ENCODE data around the gene SLU7. TPM values are rescaled to one million over a fixed set of nuclear protein-coding genes. Genes with fewer than 3 reads are reported as not detected.
A peak's percentile ranks its signal among the peaks of the same experiment; 100 is the strongest.
"Not testable (repeated sequence)": the region's sequence is repeated elsewhere in the genome, so short reads cannot be mapped to it uniquely, and the experiment has no call there.

The SLU7 gene
- total RNA-seq, 1 donor from 2014 or later: 50.5 TPM

GRCh38 chr5:160452036-160452435 lies 33.2 kb upstream of the SLU7 start:
- intact Hi-C loops (cut with DNase I): no loop called here
- no peak for DNase-seq (ENCODE audit: low spot score)

GRCh38 chr5:160451281-160451680 lies 32.4 kb upstream of the SLU7 start:
- DNase-seq (ENCODE audit: low spot score): no peak
- intact Hi-C loops (cut with DNase I): no loop called here

GRCh38 chr5:160450164-160450932 lies 31.5 kb upstream of the SLU7 start:
- no peak for DNase-seq (ENCODE audit: low spot score)
- intact Hi-C loops (cut with DNase I): no loop called here

GRCh38 chr5:160449458-160449857 lies 30.6 kb upstream of the SLU7 start:
- intact Hi-C loops (cut with DNase I): no loop called here
- DNase-seq (ENCODE audit: low spot score): no peak

GRCh38 chr5:160448886-160449285 lies 30.0 kb upstream of the SLU7 start:
- intact Hi-C loops (cut with DNase I): no loop called here
- no peak for DNase-seq (ENCODE audit: low spot score)

GRCh38 chr5:160445751-160446150 lies 26.9 kb upstream of the SLU7 start:
- DNase-seq (ENCODE audit: low spot score): no peak
- intact Hi-C loops (cut with DNase I): no loop called here

GRCh38 chr5:160445132-160445531 lies 26.3 kb upstream of the SLU7 start:
- no peak for DNase-seq (ENCODE audit: low spot score)

GRCh38 chr5:160444407-160444806 lies 25.5 kb upstream of the SLU7 start:
- DNase-seq (ENCODE audit: low spot score): no peak
- intact Hi-C loops (cut with DNase I): no loop called here

More at GRCh38 chr5:160445132-160445531, 26.3 kb upstream of the SLU7 start:
- intact Hi-C loops (cut with DNase I): no loop called here

GRCh38 chr5:160442824-160443431 lies 24.0 kb upstream of the SLU7 start:
- DNase-seq (ENCODE audit: low spot score): no peak
- intact Hi-C loops (cut with DNase I): no loop called here

GRCh38 chr5:160441311-160441781 lies 22.5 kb upstream of the SLU7 start:
- no peak for DNase-seq (ENCODE audit: low spot score)
- intact Hi-C loops (cut with DNase I): no loop called here

- DNase-seq (ENCODE audit: low spot score): peak; percentile 93
- intact Hi-C loops (cut with DNase I): loop anchor here (5.0 kb wide), 1 partner anchor 68 kb away; no protein-coding TSS in a partner anchor
Measured at GRCh38 chr5:160439205-160439600, 20.3 kb upstream of the SLU7 start.

GRCh38 chr5:160438316-160439204 lies 19.7 kb upstream of the SLU7 start:
- DNase-seq (ENCODE audit: low spot score): no peak
- intact Hi-C loops (cut with DNase I): loop anchor here (5.0 kb wide), 1 partner anchor 69 kb away; no protein-coding TSS in a partner anchor

GRCh38 chr5:160437271-160437670 lies 18.4 kb upstream of the SLU7 start:
- DNase-seq (ENCODE audit: low spot score): no peak
- intact Hi-C loops (cut with DNase I): loop anchor here (5.0 kb wide), 1 partner anchor 70 kb away; no protein-coding TSS in a partner anchor

- intact Hi-C loops (cut with DNase I): loop anchor here (5.0 kb wide), 1 partner anchor 71 kb away; no protein-coding TSS in a partner anchor
- not testable (repeated sequence) for DNase-seq (ENCODE audit: low spot score)
Measured at GRCh38 chr5:160436661-160437060, 17.8 kb upstream of the SLU7 start.

- no peak for DNase-seq (ENCODE audit: low spot score)
- intact Hi-C loops (cut with DNase I): loop anchor here (5.0 kb wide), 1 partner anchor 71 kb away; no protein-coding TSS in a partner anchor
Measured at GRCh38 chr5:160436017-160436416, 17.1 kb upstream of the SLU7 start.

- no peak for DNase-seq (ENCODE audit: low spot score)
- intact Hi-C loops (cut with DNase I): loop anchor here (5.0 kb wide), 1 partner anchor 72 kb away; no protein-coding TSS in a partner anchor
Measured at GRCh38 chr5:160435532-160435931, 16.7 kb upstream of the SLU7 start.

- no peak for DNase-seq (ENCODE audit: low spot score)
- intact Hi-C loops (cut with DNase I): no loop called here
Measured at GRCh38 chr5:160434022-160434531, 15.2 kb upstream of the SLU7 start.

- intact Hi-C loops (cut with DNase I): no loop called here
- DNase-seq (ENCODE audit: low spot score): no peak
Measured at GRCh38 chr5:160432787-160433186, 13.9 kb upstream of the SLU7 start.

GRCh38 chr5:160432196-160432595 lies 13.3 kb upstream of the SLU7 start:
- DNase-seq (ENCODE audit: low spot score): no peak
- intact Hi-C loops (cut with DNase I): no loop called here

GRCh38 chr5:160427607-160428006 lies 8.7 kb upstream of the SLU7 start:
- intact Hi-C loops (cut with DNase I): no loop called here

More at GRCh38 chr5:160427607-160428006, 8.7 kb upstream of the SLU7 start:
- no peak for DNase-seq (ENCODE audit: low spot score)
